ENCODE results near the gene UTP25. TPM values are rescaled to one million over a fixed set of nuclear protein-coding genes. Genes with fewer than 3 reads are reported as not detected.

UTP25 gene
- total RNA-seq, 1 donor from 2014 or later: 17.7 TPM

DNA sequence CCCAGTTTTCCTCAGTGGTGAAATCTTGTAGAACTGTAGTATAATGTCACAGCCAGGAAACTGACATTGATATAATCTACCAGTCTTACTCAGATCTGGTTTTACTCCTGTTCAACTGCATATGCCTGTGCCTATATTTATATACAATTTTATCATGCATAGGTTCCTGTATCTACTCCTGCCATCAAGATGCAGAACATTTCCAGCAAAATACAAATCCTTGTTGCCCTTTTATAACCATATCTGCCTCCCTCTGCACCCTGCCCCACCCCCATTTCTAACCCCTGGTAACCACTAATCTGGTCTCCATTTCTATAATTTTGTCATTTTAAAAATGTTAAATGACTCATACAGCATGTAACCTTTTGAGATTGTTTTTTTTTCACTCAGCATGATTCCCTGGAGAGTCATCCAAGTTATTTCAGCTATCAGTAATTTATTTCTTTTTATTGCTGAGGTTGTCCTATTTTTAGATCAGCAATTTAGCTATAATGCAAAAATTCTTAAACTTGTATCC is 8.1 kb downstream of the UTP25 start:
- H3K27me3 Mint-ChIP-seq (ENCODE audit: insufficient read depth): no peaks in the 10 kb centered on the region
- intact Hi-C loops (cut with micrococcal nuclease): no loop called here
- no peak for DNase-seq (ENCODE audit: low spot score)
- H3K4me3 Mint-ChIP-seq: no peak overlapping the region
- H3K27ac Mint-ChIP-seq: peak overlapping the region; percentile 73
- H3K9me3 Mint-ChIP-seq: no peaks in the 10 kb centered on the region
- peaks cover 60% of the 10 kb centered on the region for H3K4me1 Mint-ChIP-seq (ENCODE audit: low read depth)
- H3K36me3 Mint-ChIP-seq (ENCODE audit: low read depth): peaks cover 80% of the 10 kb centered on the region

DNA sequence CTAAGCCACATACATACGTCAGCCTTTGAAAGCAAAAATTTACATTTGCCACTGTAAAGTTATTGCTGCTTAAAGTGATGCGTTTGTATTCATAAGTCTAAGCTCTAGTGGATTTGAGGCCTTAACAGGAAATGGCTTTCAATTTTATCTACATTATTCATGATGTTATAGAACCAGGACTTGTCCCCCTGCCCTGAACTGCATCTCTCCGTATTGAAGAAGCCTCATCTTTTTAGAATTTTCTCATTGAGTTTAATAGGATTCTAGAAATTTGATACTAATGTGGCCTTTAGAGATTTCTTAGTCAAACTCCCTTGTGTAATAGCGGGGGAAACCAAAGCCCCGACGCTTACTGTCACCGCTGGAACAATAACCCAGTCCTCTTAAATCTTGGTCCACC is 9.9 kb downstream of the UTP25 start:
- Mint-ChIP-seq H3K36me3 (ENCODE audit: low read depth) (peaks cover 84% of the 10 kb centered on the region), H3K4me3 (no peak overlapping the region), H3K27ac (no peak overlapping the region), H3K4me1 (ENCODE audit: low read depth) (peaks cover 57% of the 10 kb centered on the region), H3K9me3 (no peaks in the 10 kb centered on the region), H3K27me3 (ENCODE audit: insufficient read depth) (no peaks in the 10 kb centered on the region)
- no peak for DNase-seq (ENCODE audit: low spot score)
- intact Hi-C loops (cut with micrococcal nuclease): no loop called here

DNA sequence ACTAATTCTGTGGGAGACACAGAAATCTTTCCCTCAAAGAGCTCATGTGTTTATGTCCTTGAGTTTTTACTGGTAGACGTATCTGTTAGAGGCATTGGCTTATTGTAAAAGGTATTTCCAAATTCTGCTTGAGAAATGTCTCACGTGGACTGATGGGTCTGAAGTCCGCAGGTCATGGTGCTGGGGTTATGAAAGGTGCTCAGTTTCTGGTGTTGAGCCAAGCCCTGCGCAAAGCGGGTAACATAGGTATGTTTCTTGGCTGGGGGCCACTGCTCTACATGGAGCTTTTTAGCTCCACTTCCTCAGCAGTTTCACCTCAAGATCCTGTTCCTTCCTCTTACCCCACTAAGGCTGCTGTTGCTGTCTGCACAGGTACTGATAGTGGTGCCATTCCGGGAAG is 10.8 kb downstream of the UTP25 start:
- H3K27me3 Mint-ChIP-seq (ENCODE audit: insufficient read depth): no peaks in the 10 kb centered on the region
- no peak overlapping the region for H3K27ac Mint-ChIP-seq
- H3K36me3 Mint-ChIP-seq (ENCODE audit: low read depth): peaks cover 86% of the 10 kb centered on the region
- no peak for DNase-seq (ENCODE audit: low spot score)
- no peaks in the 10 kb centered on the region for H3K9me3 Mint-ChIP-seq
- intact Hi-C loops (cut with micrococcal nuclease): no loop called here
- no peak overlapping the region for H3K4me3 Mint-ChIP-seq
- H3K4me1 Mint-ChIP-seq (ENCODE audit: low read depth): peaks cover 57% of the 10 kb centered on the region

DNA sequence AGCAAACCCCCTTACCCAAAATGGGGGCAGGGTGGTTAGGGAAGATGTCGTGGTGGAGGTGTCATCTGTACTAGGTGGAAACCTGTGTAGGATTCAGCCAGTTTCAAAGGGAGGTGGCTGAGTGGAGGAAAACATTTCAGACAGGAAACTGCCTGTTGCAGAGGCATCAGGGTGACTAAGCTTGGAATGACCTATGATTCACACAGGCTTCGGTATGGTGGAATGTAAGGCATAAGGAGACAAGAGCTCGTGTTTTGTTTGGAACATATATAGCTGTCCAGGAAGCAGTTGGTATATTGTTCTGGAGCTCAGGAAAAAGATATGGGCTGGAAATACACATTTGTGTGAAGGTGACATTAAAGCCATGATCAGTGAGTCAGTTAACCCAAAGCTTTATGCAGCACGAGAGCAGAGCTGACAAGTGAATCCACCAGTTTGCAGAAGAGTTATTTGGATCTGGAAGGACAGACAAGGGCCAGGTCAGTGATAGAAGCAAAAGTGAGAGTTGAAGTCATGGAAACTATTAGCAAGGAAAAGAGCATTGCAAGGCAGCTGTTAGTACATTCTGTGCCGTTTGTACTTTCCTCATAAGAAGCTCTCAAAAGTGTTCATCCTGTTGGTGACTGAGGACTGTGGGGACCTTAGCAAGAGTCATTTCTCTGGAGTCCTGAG is 12.2 kb downstream of the UTP25 start:
- peak overlapping the region; percentile 45 for H3K4me3 Mint-ChIP-seq
- peak overlapping the region; percentile 83 for H3K27ac Mint-ChIP-seq
- intact Hi-C loops (cut with micrococcal nuclease): no loop called here
- no peak for DNase-seq (ENCODE audit: low spot score)
- H3K27me3 Mint-ChIP-seq (ENCODE audit: insufficient read depth): no peaks in the 10 kb centered on the region
- no peaks in the 10 kb centered on the region for H3K9me3 Mint-ChIP-seq
- peaks cover 76% of the 10 kb centered on the region for H3K36me3 Mint-ChIP-seq (ENCODE audit: low read depth)
- H3K4me1 Mint-ChIP-seq (ENCODE audit: low read depth): peaks cover 45% of the 10 kb centered on the region

DNA sequence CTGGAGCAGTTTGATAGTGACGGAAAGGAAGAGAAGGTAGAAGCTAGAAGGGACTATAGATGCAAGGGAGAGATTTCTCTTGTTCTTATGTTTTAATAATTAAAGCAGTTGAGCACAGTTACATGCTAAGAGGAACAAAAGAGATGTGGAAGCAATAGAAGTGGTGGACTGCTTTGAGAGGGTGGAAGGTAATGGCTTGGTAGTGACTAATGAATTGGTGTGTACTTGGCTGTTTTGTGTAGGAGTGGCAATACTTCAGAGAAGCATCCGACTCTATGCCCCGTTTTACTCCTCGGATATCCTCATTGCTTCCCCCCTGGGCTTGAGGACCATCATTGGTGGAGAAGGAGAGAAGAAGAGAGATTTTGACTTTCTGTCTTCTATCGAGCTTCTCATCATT is 12.8 kb downstream of the UTP25 start:
- H3K27me3 Mint-ChIP-seq (ENCODE audit: insufficient read depth): no peaks in the 10 kb centered on the region
- peak overlapping the region; percentile 83 for H3K27ac Mint-ChIP-seq
- H3K36me3 Mint-ChIP-seq (ENCODE audit: low read depth): peaks cover 72% of the 10 kb centered on the region
- no peaks in the 10 kb centered on the region for H3K9me3 Mint-ChIP-seq
- intact Hi-C loops (cut with micrococcal nuclease): no loop called here
- DNase-seq (ENCODE audit: low spot score): no peak
- peaks cover 39% of the 10 kb centered on the region for H3K4me1 Mint-ChIP-seq (ENCODE audit: low read depth)
- peak overlapping the region; percentile 45 for H3K4me3 Mint-ChIP-seq

DNA sequence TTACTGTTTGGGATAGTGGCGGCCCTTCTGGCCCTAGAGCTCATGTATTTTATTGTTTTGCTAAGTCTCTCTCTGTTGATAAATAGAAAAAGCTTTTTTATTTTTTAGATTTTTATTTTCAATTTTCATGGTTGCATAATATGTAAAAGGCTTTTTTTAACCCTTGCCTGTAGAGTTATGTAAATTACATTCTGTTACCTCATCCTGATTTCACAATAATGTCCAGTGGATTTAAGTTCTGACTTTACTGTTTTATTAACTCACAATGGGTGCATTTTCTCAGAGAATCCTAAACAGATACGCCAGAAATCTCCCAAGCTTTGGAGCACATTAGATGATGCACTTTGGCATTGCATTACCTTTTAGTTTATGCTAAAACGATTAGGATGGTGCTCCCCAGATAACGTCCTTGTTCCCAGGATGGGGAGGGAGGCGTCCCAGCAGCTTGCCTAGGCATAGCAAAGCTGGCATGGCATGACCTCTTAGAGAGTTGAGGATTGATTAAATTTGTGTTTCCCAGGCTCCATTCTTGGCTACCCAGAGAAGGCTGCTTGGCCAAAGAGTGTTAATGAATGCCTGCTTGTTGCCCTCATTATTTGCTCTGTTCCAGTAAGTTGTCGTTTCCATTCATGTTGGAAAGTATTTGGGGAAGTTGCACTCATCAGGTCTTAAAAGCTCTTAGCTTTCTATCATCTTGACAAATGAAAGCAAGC is 17.1 kb downstream of the UTP25 start:
- H3K9me3 Mint-ChIP-seq: no peaks in the 10 kb centered on the region
- no peak overlapping the region for H3K27ac Mint-ChIP-seq
- peaks cover 10% of the 10 kb centered on the region for H3K4me1 Mint-ChIP-seq (ENCODE audit: low read depth)
- H3K36me3 Mint-ChIP-seq (ENCODE audit: low read depth): peaks cover 54% of the 10 kb centered on the region
- no peak for DNase-seq (ENCODE audit: low spot score)
- intact Hi-C loops (cut with micrococcal nuclease): no loop called here
- no peak overlapping the region for H3K4me3 Mint-ChIP-seq
- H3K27me3 Mint-ChIP-seq (ENCODE audit: insufficient read depth): no peaks in the 10 kb centered on the region

DNA sequence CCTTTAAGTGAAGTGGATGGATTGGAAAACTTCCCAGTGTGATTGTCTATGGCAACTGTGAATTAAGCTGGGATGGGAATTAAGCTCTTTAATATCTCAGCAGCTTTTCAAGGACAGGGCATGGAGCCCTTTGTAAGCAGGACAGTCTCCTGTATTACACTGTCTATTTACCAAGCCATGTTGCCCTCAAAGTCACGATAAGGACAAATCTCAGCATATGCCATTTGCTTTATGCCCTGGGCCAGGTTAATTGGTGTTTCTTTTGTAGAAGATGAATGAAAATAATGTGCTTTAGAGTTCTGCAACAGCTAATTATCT is 17.6 kb downstream of the UTP25 start:
- Mint-ChIP-seq H3K4me3 (no peak overlapping the region), H3K4me1 (ENCODE audit: low read depth) (peaks cover 5% of the 10 kb centered on the region), H3K36me3 (ENCODE audit: low read depth) (peaks cover 53% of the 10 kb centered on the region), H3K9me3 (no peaks in the 10 kb centered on the region), H3K27ac (no peak overlapping the region), H3K27me3 (ENCODE audit: insufficient read depth) (no peaks in the 10 kb centered on the region)
- intact Hi-C loops (cut with micrococcal nuclease): no loop called here
- DNase-seq (ENCODE audit: low spot score): no peak

DNA sequence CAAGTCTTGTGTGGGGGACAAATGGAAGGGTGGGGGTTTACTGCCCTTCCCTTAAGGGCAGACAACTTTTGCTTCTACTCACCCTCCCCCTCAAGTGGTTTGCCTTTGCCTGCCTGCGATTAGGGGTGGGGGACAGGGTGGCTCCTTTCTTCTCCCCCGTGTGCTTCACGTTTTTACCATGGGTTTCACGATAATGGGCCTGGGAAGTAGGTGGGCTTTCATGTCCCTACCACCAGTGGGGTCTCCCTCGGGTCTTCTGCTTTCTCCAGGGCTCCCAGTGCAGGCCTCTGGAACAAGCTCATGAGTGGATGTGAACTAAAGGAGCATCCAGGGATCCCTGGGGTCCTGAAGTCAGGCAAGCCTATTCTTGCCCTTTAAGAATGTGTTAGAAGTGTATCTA is 21.6 kb downstream of the UTP25 start:
- no peaks in the 10 kb centered on the region for H3K27me3 Mint-ChIP-seq (ENCODE audit: insufficient read depth)
- H3K4me3 Mint-ChIP-seq: no peak overlapping the region
- no peaks in the 10 kb centered on the region for H3K9me3 Mint-ChIP-seq
- H3K36me3 Mint-ChIP-seq (ENCODE audit: low read depth): peaks cover 45% of the 10 kb centered on the region
- intact Hi-C loops (cut with micrococcal nuclease): no loop called here
- H3K4me1 Mint-ChIP-seq (ENCODE audit: low read depth): no peaks in the 10 kb centered on the region
- no peak overlapping the region for H3K27ac Mint-ChIP-seq
- DNase-seq (ENCODE audit: low spot score): no peak

DNA sequence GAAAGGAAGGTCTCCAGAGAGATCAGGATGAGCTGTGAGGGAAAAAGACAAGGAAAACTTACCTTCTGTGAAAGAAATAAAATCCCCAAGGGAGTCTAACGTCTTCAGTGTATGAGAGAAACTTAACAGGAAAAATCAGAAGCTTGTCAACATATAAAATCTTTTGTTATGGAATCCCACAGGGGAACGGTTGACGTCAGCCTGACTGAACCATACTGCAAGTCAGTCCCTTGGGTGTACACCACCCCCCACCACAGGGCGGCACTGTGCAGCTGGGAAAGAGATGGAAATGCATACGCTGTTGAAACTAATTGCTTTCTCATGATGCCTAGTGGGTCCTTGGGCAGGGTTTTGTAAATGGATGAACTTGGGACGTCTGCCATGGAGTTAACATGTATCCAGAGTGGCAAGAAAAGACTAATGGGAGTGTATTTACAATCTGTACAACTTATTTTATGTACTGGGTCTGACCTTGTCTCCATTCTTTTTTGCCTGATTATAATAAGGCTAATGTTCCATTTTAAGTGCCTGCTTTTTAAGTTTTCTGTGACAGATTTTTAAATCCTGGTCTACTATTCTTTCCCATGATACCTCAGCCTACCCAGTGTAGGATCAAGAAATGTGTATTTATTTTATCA is 22.7 kb downstream of the UTP25 start:
- Mint-ChIP-seq H3K9me3 (no peaks in the 10 kb centered on the region), H3K36me3 (ENCODE audit: low read depth) (peaks cover 45% of the 10 kb centered on the region), H3K4me1 (ENCODE audit: low read depth) (no peaks in the 10 kb centered on the region), H3K27me3 (ENCODE audit: insufficient read depth) (no peaks in the 10 kb centered on the region), H3K4me3 (no peak overlapping the region), H3K27ac (no peak overlapping the region)
- no peak for DNase-seq (ENCODE audit: low spot score)
- intact Hi-C loops (cut with micrococcal nuclease): no loop called here

DNA sequence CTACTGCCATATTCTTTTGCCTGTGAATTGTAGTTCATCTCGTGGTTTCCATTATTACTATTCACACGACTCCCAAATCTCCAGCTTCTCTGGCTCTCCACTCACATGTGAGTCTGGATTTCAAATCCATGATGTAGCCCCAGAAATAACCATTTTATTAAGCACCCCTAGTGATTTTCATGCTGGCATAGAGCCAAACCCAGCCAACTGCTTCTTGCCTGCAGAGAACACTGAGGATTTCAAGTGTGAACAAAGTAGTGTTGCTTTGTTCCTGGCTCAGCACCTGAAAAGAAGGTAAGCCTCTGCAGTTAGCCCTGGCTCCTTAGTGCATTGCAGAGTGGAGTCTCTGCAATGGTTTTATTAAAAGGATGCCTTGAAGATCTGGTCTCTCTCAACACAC is 25.9 kb downstream of the UTP25 start:
- Mint-ChIP-seq H3K9me3 (no peaks in the 10 kb centered on the region), H3K4me1 (ENCODE audit: low read depth) (no peaks in the 10 kb centered on the region), H3K36me3 (ENCODE audit: low read depth) (peaks cover 31% of the 10 kb centered on the region), H3K27ac (no peak overlapping the region), H3K4me3 (no peak overlapping the region), H3K27me3 (ENCODE audit: insufficient read depth) (no peaks in the 10 kb centered on the region)
- intact Hi-C loops (cut with micrococcal nuclease): no loop called here
- no peak for DNase-seq (ENCODE audit: low spot score)

DNA sequence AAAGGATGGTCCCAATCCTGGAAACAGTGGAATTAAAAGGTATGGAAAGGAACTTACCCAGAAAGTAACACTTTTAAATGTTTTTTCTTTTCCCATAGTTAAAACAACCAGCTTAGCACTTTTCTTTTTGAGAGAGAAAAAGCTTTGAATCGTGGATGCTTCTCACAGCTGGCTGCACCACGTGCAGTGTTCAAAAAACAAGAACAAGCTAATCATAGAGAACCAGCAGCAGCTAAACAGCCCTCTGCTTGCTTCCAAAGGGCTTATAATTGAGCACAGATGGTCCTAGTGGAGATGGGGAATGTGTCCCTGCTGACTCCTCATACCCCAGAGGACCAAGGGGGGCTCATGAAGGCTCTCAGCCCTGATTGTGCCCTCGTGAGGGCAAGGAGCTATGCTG is 26.4 kb downstream of the UTP25 start:
- DNase-seq (ENCODE audit: low spot score): no peak
- Mint-ChIP-seq H3K9me3 (no peaks in the 10 kb centered on the region), H3K27ac (no peak overlapping the region), H3K4me1 (ENCODE audit: low read depth) (no peaks in the 10 kb centered on the region), H3K4me3 (no peak overlapping the region), H3K36me3 (ENCODE audit: low read depth) (peaks cover 30% of the 10 kb centered on the region), H3K27me3 (ENCODE audit: insufficient read depth) (no peaks in the 10 kb centered on the region)
- intact Hi-C loops (cut with micrococcal nuclease): no loop called here

DNA sequence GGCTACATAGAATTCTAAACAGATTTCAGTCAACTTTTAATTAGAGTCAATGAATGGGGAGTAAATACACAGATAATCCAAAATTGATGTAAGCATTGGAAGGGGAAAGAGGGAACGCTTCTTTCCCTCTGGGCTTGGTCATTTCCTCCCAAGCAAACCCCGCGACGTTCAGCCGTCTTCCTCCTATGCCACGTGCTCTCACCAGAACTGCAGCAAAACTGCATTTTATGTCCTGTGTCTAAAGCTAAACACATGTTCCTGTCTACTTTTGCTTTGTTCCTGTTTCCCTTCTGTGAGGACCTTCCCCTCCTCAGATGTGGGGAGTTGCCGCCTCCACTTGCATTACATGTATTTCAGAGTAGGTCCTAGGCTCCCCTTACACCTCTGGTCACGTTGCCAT is 27.2 kb downstream of the UTP25 start:
- no peak for DNase-seq (ENCODE audit: low spot score)
- H3K4me3 Mint-ChIP-seq: no peak overlapping the region
- peaks cover 27% of the 10 kb centered on the region for H3K36me3 Mint-ChIP-seq (ENCODE audit: low read depth)
- intact Hi-C loops (cut with micrococcal nuclease): no loop called here
- H3K27me3 Mint-ChIP-seq (ENCODE audit: insufficient read depth): no peaks in the 10 kb centered on the region
- H3K9me3 Mint-ChIP-seq: no peaks in the 10 kb centered on the region
- no peak overlapping the region for H3K27ac Mint-ChIP-seq
- H3K4me1 Mint-ChIP-seq (ENCODE audit: low read depth): no peaks in the 10 kb centered on the region

DNA sequence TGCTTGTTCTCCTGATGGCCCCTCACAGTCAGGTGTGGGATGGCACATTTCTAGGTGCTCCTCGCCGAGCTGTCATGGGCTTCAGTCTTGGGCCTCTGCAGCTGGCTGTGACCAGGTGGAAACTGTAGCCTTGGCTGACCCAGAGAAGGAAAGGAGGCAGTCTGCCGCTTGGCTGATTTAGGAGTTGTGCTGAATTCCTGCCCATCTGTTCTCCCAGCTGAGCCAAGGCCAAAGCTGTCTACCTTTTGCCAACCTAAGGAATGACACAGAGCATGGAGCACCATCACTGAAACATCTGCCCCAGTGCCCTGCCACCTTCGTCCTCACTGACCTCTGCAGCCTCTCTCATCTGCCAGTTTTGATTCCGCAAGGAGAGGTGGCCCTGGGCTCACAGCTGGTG is 27.9 kb downstream of the UTP25 start:
- H3K27ac Mint-ChIP-seq: no peak overlapping the region
- H3K4me1 Mint-ChIP-seq (ENCODE audit: low read depth): no peaks in the 10 kb centered on the region
- no peaks in the 10 kb centered on the region for H3K9me3 Mint-ChIP-seq
- H3K36me3 Mint-ChIP-seq (ENCODE audit: low read depth): peaks cover 22% of the 10 kb centered on the region
- H3K4me3 Mint-ChIP-seq: no peak overlapping the region
- intact Hi-C loops (cut with micrococcal nuclease): no loop called here
- H3K27me3 Mint-ChIP-seq (ENCODE audit: insufficient read depth): no peaks in the 10 kb centered on the region
- DNase-seq (ENCODE audit: low spot score): no peak
